Astrocyte (in vitro differentiated cells and primary cell): ENCODE measurements around the gene ITGAE. TPM values are rescaled to one million over a fixed set of nuclear protein-coding genes. Genes with fewer than 3 reads are reported as not detected.

Source experiments
- DNase-seq: peaks from one replicate; pipeline ENCODE4 v3.0.0-alpha.2; 2010; ENCODE audit warnings: low read depth
- FAIRE-seq: peaks from 2 replicates; lab custom pipeline; 2011; peaks lifted over from hg19 to GRCh38; lab: Jason Lieb, UNC
- H2AFZ ChIP-seq: 2 replicates; pipeline ENCODE4 v1.6.0; 2012; ENCODE audit warnings: low read depth, low read length, inconsistent platforms
- H3K27ac ChIP-seq: 2 replicates; pipeline ENCODE4 v1.5.1; 2011; ENCODE audit warnings: low read depth, low read length, inconsistent platforms
- H3K27me3 ChIP-seq: 2 replicates; pipeline ENCODE4 v1.6.0; 2011; ENCODE audit warnings: low read length, inconsistent platforms; ENCODE audit not compliant: insufficient read depth
- H3K36me3 ChIP-seq: 2 replicates; pipeline ENCODE4 v1.5.1; 2011; ENCODE audit warnings: low read length, inconsistent platforms; ENCODE audit not compliant: insufficient read depth
- H3K4me1 ChIP-seq: 2 replicates; pipeline ENCODE4 v1.5.1; 2011; ENCODE audit warnings: low read length, inconsistent platforms; ENCODE audit not compliant: insufficient read depth
- H3K4me2 ChIP-seq: 2 replicates; pipeline ENCODE4 v1.6.0; 2012; ENCODE audit warnings: low read length, inconsistent platforms
- H3K4me3 ChIP-seq: 2 replicates; pipeline ENCODE4 v1.5.1; 2011; ENCODE audit warnings: low read depth, mild to moderate bottlenecking, low read length, inconsistent platforms; ENCODE audit not compliant: insufficient read depth
- H3K79me2 ChIP-seq: 2 replicates; pipeline ENCODE4 v1.6.0; 2012; ENCODE audit warnings: mild to moderate bottlenecking, low read length, inconsistent platforms; ENCODE audit not compliant: insufficient read depth
- H3K9ac ChIP-seq: 2 replicates; pipeline ENCODE4 v1.6.0; 2012; ENCODE audit warnings: mild to moderate bottlenecking, low read length, inconsistent platforms
- H3K9me3 ChIP-seq: 2 replicates; pipeline ENCODE4 v1.5.1; 2012; ENCODE audit warnings: low read depth, mild to moderate bottlenecking, low read length, inconsistent platforms; ENCODE audit not compliant: insufficient read depth
- H4K20me1 ChIP-seq: 2 replicates; pipeline ENCODE4 v1.6.0; 2012; ENCODE audit warnings: low read length, inconsistent platforms; ENCODE audit not compliant: insufficient read depth
- H3K27ac Mint-ChIP-seq: one replicate; pipeline ENCODE4 v1.8.0; 2021; ENCODE audit warnings: mild to moderate bottlenecking, mixed read lengths; ENCODE audit not compliant: unreplicated experiment
- H3K27me3 Mint-ChIP-seq: one replicate; pipeline ENCODE4 v1.8.0; 2021; ENCODE audit warnings: low read depth, mixed read lengths; ENCODE audit not compliant: unreplicated experiment
- H3K36me3 Mint-ChIP-seq: one replicate; pipeline ENCODE4 v1.8.0; 2021; ENCODE audit warnings: low read depth, mixed read lengths; ENCODE audit not compliant: unreplicated experiment
- H3K4me1 Mint-ChIP-seq: one replicate; pipeline ENCODE4 v1.8.0; 2021; ENCODE audit warnings: low read depth, mixed read lengths; ENCODE audit not compliant: unreplicated experiment
- H3K4me3 Mint-ChIP-seq: one replicate; pipeline ENCODE4 v1.8.0; 2021; ENCODE audit warnings: mild to moderate bottlenecking, moderate library complexity, mixed read lengths; ENCODE audit not compliant: unreplicated experiment
- H3K9me3 Mint-ChIP-seq: one replicate; pipeline ENCODE4 v1.8.0; 2021; ENCODE audit warnings: mild to moderate bottlenecking, mixed read lengths; ENCODE audit not compliant: unreplicated experiment
- EZH2 ChIP-seq: IDR thresholded peaks from 2 replicates; pipeline ENCODE4 v1.6.1; 2012; ENCODE audit warnings: mild to moderate bottlenecking, low read length, inconsistent platforms; ENCODE audit not compliant: insufficient read depth
- total RNA-seq: library from RNA; stranded (reverse); gene quantifications from 2 replicates; pipeline ENCODE4 v1.2.1, GENCODE V29; 2021
- TF ChIP-seq, protein P1 (sequence below): IDR thresholded peaks from 2 replicates; pipeline ENCODE4 v1.5.1; 2011; ENCODE audit warnings: low read depth, mild to moderate bottlenecking, inconsistent platforms, low read length, moderate library complexity; ENCODE audit not compliant: insufficient read depth

ITGAE gene
- total RNA-seq, 1 donor from 2014 or later, result 30.9 TPM

DNA sequence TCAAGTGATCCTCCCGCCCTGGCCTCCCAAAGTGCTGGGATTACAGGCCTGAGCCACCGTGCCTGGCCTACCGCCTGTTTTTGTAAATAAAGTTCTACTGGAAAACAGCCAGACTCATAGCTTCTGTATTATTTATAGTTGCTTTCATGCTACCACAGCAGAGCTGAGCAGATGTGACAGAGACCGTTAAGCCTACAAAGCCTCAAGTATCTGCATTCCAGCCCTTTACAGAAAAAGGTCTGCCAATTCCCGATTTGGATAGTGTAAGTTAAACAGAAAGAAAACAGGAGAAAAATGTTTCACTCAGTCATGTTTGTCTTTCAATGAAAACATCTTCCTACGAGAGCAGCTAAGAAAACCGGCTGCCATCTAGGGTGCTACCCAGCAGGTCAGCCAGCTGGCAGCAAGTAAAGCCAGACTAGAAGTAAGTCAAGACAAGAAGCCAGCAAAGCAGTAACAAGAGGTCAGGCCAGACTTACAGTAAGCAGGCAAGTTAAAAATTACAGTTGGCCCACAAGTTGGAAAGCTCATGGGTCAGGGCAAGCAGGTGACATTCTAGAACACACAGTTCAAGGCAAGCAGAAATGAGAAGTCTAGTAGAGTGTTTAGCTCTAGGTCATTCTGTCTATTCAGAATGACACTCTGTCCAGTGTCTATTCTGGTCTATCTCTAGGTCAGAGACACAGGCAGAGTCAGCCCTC, 27.3 kb upstream of the ITGAE start:
- H4K20me1 ChIP-seq, result peaks cover 22% of the 10 kb centered on the region
- no peak overlapping the region for H3K4me2 ChIP-seq
- no peak overlapping the region for H3K4me3 Mint-ChIP-seq
- no peak overlapping the region for H3K27ac Mint-ChIP-seq
- peak overlapping the region; percentile 12 for H3K9ac ChIP-seq
- H3K27me3 Mint-ChIP-seq, result no peaks in the 10 kb centered on the region
- H2AFZ ChIP-seq, result no peak overlapping the region
- no peaks in the 10 kb centered on the region for H3K4me1 ChIP-seq
- no peaks in the 10 kb centered on the region for H3K9me3 Mint-ChIP-seq
- peaks cover 4% of the 10 kb centered on the region for H3K4me1 Mint-ChIP-seq
- peaks cover 8% of the 10 kb centered on the region for H3K36me3 Mint-ChIP-seq
- H3K79me2 ChIP-seq, result peaks cover 20% of the 10 kb centered on the region
- H3K27ac ChIP-seq, result no peak overlapping the region
- H3K27me3 ChIP-seq, result no peaks in the 10 kb centered on the region
- DNase-seq (peak; percentile 52), FAIRE-seq (no peak)
- H3K9me3 ChIP-seq, result no peaks in the 10 kb centered on the region
- no peak overlapping the region for H3K4me3 ChIP-seq
- peaks cover 31% of the 10 kb centered on the region for H3K36me3 ChIP-seq
- no peak for TF ChIP-seq EZH2
- TF ChIP-seq, protein P1, sequence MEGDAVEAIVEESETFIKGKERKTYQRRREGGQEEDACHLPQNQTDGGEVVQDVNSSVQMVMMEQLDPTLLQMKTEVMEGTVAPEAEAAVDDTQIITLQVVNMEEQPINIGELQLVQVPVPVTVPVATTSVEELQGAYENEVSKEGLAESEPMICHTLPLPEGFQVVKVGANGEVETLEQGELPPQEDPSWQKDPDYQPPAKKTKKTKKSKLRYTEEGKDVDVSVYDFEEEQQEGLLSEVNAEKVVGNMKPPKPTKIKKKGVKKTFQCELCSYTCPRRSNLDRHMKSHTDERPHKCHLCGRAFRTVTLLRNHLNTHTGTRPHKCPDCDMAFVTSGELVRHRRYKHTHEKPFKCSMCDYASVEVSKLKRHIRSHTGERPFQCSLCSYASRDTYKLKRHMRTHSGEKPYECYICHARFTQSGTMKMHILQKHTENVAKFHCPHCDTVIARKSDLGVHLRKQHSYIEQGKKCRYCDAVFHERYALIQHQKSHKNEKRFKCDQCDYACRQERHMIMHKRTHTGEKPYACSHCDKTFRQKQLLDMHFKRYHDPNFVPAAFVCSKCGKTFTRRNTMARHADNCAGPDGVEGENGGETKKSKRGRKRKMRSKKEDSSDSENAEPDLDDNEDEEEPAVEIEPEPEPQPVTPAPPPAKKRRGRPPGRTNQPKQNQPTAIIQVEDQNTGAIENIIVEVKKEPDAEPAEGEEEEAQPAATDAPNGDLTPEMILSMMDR, result no peak

DNA sequence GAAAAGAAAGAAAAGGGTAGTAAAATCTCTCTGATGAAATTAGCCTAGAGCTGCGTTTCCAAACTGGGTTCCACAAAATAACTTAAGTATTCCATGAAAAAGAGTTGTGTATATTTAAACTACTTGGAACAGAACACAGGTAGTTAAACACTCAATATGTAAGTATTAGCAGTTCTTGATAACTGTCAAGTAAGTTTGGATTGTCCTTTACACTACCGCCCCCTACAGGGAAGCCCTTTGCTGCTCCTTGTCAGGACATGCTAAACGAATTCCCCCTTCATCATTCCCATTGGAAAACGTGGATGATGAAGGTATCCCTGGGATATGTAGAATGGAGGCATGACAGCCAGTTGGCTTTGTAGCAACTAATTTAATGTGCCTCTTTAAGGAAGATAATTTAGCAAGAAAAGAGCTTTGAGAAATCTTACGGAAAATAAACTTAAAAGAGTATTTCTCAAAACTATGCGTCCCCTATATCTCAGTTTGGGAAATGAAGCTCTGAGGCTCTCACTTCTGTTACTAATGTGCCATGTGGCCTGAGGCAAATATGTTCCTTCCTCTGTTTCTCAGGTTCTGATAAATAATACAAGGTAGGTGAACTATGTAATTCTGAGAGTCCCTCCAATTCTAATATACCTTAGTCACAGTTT, 26.3 kb upstream of the ITGAE start:
- DNase-seq, result peak; percentile 45
- peak; percentile 89 for FAIRE-seq

More for the DNA sequence above, 26.3 kb upstream of the ITGAE start:
- Histone ChIP-seq H3K27me3 (no peaks in the 10 kb centered on the region), H2AFZ (no peak overlapping the region), H4K20me1 (peaks cover 16% of the 10 kb centered on the region), H3K9ac (no peak overlapping the region), H3K4me3 (no peak overlapping the region), H3K79me2 (peaks cover 13% of the 10 kb centered on the region), H3K27ac (no peak overlapping the region), H3K4me1 (no peaks in the 10 kb centered on the region), H3K36me3 (peaks cover 35% of the 10 kb centered on the region), H3K9me3 (no peaks in the 10 kb centered on the region), H3K4me2 (no peak overlapping the region)
- Mint-ChIP-seq H3K36me3 (peaks cover 13% of the 10 kb centered on the region), H3K9me3 (no peaks in the 10 kb centered on the region), H3K27me3 (no peaks in the 10 kb centered on the region), H3K27ac (no peak overlapping the region), H3K4me3 (no peak overlapping the region), H3K4me1 (peaks cover 4% of the 10 kb centered on the region)
- TF ChIP-seq EZH2, result no peak
- TF ChIP-seq, protein P1, result peak; percentile 93
